Measurements from ENCODE around the gene SPTB.
"Not testable (repeated sequence)": the region's sequence is repeated elsewhere in the genome, so short reads cannot be mapped to it uniquely, and the experiment has no call there.

SPTB gene

DNA sequence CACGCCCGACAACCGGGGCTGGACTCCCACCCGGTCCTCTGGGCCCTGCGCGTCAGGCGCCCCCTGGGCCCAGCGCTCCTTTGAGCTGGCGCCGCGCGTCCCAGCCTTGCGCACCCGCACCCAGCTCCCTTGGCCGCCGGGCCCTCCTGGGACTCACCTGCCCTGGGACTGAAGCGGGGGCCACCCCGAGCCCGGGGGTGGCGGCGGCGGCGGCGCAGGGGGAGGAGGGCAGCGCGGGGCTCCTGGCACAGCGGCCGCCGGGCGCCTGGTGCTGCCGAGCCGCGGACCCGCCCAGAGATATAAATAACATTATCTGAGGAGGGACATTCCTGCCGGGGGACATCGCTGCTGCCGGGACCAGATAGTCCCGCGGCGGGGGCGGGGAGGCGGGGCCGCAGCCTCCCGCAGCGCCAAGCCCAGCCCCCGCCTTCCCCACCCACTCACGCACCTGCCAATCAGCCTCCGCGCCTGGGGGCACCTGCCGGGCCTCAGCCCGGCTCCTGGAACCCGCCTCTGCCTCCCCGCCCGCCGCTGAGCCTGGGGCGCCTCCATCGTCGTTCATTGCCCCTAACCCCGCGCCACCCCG is at the start of gene SPTB:
TSS of gene SPTB (minus strand) at position 273 of the 586 bp plus-strand sequence. CDS start 56,813 bp downstream, outside the sequence.
- DNase-seq (ENCODE audit: low spot score): no peak

DNA sequence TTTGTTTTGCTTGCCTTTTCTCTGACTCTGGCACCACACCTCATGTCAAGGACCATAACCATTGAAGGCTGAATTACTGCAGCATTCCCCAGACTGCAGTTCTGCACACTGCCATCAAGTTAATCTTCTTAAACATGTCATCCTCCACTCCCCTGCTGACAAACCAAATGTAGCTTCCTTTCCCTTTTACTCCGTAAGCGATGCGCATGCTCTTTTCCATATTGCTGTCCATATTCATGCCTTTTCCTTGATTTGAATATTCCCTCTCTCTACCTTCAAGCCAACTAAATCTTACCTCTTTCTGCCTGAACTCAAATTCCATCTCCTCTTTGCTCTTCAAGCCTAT is 49.3 kb upstream of the SPTB start:
- DNase-seq (ENCODE audit: low spot score): no peak

DNA sequence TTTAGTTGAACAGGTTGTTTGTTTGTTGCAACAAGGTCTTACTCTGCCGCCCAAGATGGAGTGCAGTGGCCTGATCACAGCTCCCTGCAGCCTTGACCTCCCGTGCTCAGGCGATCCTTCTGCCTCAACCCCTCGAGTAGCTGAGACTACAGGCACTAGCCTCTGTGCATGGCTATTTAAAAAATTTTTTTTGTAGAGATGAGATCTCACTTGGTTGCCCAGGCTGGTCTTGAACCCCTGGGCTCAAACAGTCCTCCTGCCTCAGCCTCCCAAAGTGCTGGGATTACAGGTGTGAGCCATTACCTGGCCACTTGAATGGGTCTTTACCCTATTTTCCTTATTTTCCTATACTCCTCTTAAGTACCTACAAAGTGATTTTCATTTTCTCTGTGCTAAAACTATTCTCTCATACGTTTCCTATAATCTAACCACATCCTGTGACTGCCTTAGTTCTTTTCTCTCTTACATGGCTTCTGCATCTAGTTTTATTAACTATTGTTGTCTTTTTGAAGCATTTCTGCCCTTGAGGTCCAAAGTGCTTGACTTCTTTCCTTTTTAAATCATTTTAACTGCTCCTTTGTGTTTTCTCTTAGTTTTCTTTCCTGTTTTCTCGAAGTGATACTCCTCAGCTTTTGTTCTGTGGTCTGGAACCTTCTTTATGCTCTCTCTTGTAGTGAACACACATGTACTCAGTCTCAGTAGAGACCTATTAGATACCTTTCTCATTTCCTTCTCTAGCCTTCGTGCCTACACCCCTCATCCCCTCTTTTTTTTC is 48.7 kb upstream of the SPTB start:
- DNase-seq (ENCODE audit: low spot score): no peak

DNA sequence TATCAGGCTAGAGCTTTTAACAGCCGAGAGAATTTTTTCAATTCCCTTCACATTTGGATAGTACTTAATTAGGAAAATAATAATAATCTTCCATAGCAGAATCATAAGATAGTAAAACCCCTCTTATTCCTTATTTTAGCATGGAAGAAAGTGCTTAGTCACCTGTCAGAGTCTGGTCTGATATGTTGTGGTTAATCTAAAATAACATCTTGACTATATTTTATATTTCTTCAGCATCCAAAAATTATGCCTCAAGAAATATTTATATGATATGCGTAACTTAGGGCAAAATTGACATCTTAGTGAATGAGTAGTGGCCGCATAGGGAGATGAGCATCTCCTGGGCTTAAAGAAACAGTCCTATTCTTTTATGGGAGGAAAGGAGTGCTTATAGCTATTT is 47.3 kb upstream of the SPTB start:
- DNase-seq (ENCODE audit: low spot score): no peak

DNA sequence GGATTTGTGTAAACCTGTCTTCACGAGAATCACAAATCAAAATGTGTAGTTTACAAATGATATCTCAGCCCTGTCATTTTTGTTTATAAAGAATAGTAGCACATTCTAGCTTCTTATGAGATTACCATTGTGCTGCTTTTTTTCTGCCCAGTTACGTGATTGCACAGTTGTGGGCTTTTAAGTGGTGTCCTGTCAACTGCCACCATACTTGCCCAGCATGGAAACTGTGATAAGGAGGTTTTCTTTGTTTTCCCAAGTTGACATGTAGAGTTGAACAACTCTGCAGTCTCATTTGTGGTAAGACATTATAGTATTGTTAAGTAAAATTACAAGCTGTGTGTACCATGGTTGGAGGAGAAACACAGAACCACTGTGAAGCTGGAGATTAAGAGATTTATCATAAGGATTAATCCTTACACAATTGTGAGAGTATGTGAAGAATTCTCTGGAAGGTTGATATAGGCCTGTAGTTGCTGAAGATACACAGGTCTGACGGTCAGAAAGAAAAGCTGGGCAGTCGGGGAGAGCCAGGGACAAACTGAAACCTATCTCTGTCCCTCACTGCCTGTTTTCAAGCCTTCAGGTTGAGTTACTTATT is 46.8 kb upstream of the SPTB start:
- DNase-seq (ENCODE audit: low spot score): no peak

DNA sequence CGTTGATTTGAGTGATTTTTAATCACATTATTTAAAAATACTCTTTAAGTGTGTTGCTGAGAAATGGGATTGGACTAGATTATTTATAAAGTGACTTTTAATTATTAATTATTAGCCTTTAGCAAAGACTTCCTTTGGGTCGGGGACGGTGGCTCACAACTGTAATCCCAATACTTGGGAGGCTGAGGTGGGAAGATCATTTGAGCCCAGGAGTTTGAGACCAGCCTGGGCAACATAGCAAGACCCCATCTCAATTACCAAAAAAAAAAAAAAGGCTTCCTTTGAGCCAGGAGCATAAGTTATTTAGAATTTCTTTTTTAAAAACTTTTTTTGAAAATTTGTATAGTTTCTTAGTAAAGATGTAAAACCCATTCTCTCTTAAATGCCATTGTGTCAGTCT is 43.3 kb upstream of the SPTB start:
- DNase-seq (ENCODE audit: low spot score): no peak

DNA sequence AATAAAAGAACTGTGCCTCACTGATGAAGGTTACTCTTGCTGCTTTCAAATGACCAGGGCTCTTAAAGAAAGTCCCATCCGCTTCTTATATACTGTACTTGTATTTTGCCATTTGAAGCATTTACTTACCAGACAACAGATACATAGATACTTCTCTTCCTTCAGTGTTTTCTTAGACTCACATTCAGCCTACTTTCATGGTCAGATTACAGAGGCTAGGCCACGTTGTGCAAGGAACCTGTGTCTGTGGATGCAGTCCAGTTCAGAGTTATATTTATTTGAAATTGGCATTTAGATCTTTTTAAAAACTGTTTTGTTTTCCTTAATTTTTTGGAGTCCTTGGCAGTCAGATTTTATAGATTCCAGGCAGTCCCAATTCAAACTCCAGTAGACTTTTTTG is 40.8 kb upstream of the SPTB start:
- no peak for DNase-seq (ENCODE audit: low spot score)

DNA sequence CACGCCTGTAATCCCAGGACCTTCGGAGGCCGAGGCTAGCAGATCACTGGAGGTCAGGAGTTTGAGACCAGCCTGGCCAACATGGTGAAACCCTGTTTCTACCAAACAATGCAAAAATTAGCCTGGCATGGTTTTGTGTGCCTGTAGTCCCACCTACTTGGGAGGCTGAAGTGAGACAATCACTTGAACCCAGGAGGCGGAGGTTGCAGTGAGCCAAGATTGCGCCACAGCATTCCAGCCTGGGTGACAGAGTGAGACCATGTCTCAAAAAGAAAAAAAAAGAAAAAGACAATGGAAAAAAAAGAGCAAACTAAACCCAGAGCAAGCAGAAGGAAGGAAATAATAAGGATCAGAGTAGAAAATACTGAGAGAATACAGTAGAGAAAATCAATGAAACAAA is 39.9 kb upstream of the SPTB start:
- DNase-seq (ENCODE audit: low spot score): no peak

DNA sequence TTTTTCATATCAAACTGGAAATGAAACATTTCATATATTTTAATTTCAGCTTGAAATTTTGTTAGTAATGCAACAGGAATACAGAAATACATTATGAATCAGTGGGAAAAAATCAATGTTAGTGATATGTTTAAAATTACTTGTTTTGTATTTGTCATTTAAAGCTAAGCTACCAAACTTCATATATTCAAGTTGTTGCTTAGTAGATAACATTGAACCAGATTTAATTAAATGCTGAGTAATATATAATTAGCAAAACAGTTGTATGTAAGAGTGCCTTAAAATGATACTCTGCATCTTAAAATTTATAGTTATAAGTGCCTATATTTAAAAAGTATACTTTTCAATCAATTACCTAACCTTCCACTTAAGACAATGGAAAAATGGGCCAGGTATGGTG is 39.5 kb upstream of the SPTB start:
- DNase-seq (ENCODE audit: low spot score): no peak

DNA sequence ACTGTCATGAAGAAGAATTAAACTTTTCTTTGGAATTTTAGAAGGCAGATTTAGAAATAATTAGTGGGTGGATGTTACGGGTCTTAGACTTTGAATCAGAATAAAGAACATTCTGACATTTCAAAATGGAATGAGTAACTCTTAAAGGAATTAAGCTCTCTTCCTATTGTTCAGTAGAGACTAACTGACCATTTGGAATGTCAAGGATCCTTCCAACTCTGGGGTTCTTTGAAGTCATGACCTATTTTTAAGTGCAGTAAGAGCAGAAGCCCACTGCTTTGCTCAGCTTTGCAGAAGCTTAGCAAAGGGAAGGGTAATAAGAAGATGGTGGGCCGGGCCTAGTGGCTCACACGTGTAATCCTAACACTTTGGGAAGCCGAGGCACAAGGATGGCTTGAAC is 38.5 kb upstream of the SPTB start:
- DNase-seq (ENCODE audit: low spot score): no peak

DNA sequence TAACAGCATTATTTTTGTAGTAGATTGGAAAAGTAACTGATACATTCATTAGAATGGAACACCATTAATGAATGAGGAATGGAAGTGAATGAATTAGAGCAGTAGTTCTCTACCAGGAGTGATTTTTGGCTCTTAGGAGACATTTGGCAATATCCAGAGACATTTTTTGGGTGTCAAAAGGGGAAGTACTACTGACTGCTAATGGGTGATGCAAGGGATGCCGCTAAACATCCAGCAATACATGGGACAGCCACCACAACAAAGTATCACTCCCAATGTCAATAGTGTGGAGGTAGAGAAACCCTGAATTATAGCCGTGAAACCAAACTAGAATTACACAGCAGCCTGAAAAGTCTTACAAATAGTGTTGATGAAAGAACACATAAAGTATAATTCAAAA is 36.1 kb upstream of the SPTB start:
- no peak for DNase-seq (ENCODE audit: low spot score)

DNA sequence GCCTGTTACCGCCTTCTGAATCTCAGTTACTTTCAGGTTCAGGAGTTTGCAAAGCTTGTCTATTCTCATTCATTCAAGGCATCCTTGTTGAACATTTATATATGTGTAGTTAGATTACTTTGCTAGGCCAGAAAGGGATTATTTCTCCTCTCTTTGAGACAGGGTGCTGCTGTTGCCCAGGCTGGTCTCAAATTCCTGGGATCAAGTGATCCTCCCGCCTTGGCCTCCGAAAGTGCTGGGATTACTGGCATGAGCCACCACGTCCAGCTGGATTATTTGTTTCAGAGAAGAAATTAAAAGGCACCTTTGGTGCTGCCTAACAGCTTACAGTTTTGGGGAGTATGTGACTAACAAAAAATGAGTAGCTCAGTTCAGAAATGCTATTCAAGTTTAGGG is 35.3 kb upstream of the SPTB start:
- no peak for DNase-seq (ENCODE audit: low spot score)

DNA sequence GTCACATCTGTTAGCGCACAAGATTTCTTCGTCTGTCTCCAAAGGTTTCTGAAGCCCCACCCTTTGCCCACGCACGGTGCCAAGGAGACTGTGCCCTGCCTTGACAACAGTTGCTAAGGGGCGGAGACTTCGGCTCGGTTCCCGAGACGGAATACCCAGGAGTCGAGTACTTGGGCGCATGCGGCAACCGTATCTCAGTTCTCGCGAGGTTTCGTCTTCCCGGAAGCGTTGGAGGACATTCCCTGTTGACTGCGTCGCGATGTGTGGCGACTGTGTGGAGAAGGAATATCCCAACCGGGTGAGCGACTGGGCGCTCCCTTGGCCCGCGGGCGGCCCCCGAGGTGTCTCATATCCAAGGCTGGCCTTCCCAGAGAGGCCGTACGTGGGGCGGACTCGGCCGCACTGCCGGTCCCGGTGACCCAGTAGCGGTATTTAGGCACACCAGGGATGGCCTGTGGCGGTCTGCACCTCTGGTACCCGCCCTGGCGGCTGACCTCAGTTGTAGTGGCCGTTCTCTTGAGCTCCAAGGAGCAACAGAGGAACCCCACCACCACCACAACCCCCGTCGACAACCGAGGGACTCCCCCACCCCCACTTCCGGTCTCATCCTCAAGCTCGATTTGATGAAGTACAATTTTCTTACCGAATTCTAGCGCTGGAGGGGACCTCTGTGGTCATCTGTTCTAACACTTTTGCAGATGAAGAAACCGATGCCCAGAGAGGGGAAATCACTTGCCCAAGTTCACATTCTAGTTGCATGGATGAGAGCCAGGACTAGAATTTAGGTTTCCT is 34.7 kb upstream of the SPTB start, which contains the start of gene CHURC1:
TSS of gene CHURC1 (plus strand) at position 219 of the 792 bp plus-strand sequence. CDS start at position 260, 41 bp downstream.
- DNase-seq (ENCODE audit: low spot score): peak; percentile 99

DNA sequence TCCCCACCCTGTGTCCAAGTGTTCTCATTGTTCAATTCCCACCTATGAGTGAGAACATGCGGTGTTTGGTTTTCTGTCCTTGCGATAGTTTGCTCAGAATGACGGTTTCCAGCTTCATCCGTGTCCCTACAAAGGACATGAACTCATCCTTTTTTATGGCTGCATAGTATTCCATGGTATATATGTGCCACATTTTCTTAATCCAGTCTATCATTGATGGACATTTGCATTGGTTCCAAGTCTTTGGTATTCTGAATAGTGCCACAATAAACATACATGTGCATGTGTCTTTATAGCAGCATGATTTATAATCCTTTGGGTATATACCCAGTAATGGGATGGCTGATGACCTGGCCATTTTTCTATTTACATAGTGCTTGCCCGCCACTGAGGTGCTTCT is 33.8 kb upstream of the SPTB start:
- DNase-seq (ENCODE audit: low spot score): not testable (repeated sequence)

DNA sequence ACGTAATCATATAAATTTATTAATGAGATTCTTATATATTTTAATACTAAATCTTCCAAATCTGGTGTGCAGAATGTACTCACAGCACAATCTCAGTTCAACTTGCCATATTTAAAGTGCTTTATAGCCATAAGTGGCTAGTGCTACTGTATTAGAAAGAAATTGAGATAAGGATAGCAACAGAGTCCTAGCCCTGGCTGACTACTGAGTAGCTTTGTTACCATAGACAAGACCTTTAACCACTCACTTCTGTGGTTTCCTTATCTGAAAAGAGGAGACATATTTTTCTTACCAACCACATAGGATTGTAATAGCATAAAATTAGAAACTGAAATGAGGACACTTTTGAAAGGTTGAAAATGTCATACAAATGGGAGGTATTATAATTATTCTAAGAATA is 32.6 kb upstream of the SPTB start:
- DNase-seq (ENCODE audit: low spot score): no peak

DNA sequence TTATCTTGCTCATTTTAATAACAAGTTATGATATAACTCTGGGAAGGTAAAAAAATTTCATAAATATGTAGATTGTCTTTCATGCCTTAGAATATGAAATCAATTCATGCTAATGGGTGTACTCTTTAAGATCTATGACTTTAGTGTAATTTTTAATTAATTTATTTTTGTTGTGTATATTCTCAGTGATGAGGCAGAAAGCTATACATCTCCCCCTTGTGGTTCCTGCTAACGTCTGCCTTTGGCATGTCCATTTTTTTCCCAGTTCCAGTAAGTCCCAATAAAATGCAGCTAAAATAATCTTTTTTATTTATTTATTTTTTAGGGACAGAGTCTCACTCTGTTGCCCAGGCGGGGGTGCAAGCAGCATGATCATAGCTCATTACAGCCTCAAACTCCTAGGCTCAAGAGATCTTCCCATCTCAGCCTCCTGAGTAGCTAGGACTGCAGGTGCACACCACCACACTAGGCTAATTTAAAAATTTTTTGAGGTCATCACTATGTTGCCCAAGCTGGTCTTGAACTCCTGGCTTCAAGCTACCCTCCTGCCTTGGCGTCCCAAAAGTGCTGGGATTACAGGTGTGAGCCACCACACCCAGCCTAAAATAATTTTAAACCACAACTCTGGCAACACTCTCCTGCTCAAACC is 31.3 kb upstream of the SPTB start:
- DNase-seq (ENCODE audit: low spot score): no peak

DNA sequence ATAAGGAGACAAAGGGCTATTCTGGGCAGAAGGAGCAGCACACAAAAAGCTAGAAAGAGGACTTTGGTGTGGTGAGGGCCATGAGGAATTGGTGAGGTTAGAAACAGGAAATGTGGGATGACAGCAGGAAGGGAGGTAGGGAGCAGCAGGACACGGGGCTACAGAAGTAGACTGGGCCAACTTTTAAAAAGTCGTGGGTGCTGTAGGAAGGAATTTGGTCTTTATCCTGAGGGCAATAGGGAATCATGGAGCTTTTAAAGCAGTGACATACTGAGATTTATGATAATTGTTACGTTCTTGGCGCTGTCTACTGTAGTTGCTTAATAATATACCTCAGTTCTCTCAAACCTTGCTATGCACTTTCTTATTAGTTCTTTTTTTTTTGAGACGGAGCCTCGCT is 26.3 kb upstream of the SPTB start:
- peak; percentile 38 for DNase-seq (ENCODE audit: low spot score)

DNA sequence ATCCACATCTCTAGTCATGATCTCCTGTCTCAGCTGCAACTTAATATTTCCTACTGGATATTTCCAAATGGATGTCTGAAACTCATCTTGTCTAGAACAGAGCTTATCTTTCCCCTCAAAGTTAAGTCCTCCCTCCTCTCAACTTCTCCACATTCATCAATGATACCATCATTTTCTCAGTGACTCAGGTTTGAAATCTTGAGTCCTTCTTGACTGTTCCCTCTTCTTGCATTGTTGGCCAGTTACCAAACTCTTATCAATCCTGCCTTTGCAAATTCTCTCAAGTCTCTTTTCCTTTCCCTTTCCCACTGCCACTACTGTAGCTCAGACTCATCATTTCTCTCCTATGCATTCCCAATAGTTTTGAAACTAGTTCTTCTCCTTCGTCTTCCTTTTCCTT is 20.3 kb upstream of the SPTB start:
- DNase-seq (ENCODE audit: low spot score): no peak

DNA sequence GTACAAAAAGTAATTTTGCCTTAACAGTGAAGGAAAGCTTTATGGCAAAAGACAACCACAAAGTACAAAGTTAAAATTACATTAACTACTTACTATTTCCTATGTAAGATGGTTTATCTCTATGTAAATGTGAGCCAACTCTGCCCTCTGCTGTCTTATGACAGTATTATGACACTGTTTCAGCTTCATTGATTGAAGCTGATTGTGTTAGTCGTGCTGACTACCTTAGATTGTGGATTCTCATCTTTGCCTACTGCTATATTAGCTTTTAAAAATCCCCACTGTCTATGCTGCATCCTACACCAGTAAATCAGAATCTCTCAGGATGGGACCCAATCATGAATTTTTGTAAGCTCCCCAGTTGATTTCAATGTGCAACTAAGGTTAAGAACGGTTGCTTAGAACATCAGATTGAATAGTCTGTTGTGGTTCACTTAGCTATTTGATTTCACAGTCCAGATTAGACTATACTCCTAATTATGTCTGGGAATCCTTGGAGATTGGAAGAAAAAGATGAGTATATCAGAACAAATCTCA is 12.2 kb upstream of the SPTB start:
- peak; percentile 57 for DNase-seq (ENCODE audit: low spot score)

DNA sequence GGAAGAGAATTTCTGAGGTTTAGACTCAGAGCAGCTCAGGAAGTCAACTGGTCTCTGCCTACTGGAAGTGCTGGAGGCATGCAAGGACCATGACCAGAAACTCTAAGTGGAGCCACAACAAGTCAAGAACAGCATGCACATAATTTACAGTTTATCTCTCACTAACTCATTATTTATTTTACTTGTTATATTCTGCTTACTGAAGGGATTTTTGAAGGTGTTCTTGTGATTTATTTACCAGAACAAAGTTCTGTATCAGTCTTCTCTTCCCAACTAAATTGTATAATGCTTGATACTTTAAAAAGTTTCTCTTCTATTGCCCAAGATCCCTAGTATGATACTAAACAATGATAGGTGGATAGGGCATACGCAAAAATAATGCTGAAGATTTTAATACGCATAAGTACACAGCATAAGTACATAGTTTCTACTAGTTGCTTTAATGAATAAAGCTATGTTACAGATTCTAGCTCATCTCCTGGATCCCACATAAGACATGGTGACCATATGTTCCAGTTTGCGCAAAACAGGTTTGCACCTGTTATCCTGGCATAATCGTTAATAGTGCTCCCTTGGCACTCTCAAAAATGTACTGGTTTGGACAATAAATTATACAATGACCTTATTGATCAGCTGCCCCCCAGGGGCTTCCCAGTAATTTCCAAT is 11.6 kb upstream of the SPTB start:
- DNase-seq (ENCODE audit: low spot score): no peak

DNA sequence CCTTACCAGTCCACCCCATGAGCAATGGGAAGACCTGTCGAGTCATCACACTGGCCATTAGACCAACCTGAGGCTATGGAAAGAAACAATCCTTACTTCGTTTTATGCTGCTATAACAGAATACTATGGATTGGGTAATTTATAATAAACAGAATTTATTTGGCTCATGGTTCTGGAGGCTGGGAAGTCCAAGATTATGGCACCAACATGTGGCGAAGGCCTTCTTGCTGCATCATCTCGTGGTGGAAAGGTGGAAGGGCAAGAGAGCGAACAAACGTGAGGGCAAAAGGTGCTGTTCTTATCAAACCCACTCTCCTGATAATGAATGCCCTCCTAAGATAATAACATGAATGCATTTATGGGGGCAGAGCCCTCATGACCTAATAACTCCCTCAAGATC is 9.6 kb upstream of the SPTB start:
- no peak for DNase-seq (ENCODE audit: low spot score)

Data from COLO829 (cell line).